ENCODE measurements around the gene TMEM41B. TPM values are rescaled to one million over a fixed set of nuclear protein-coding genes. Genes with fewer than 3 reads are reported as not detected.

TMEM41B gene
- total and polyA plus RNA-seq, 2 of the 4 experiments (the other 2 are of a cell fraction), result 20.8 to 21.5 TPM

DNA sequence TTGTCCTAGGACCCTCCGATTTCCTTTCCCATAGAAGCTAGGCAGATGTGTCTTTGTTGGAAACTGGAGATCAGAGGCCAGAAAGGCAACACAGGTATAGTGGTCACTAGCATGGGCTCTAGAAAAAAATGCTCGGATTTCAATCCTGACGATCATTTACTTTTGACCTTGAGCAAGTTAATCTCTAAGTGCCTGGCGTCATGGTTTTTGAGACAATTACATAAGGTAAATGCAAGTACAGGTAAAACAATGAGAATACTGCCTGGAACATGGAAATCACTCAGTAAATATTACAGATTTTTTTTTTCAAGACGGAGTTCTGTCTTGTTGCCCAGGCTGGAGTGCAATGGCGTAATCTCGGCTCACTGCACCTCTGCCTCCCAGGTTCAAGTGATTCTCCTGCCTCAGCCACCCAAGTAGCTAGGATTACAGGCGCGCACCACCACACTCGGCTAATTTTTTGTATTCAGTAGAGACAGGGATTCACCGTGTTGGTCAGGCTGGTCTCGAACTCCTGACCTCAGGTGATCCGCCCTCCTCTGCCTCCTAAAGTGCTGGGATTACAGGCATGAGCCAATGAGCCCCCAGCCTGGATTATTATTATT is 48.2 kb downstream of the TMEM41B start:
- no peak overlapping the region for H3K23ac ChIP-seq (ENCODE audit: low read depth, low read length)
- peaks cover 3 to 17% of the 10 kb centered on the region in 2 experiments; a peak in 3 of 4 replicates for H3K79me1 ChIP-seq (ENCODE audit: low read depth in 1 of 2, low read length in 2 of 2)
- H2AFZ ChIP-seq (replicated peaks; ENCODE audit: low read length, poor library complexity), result no peak overlapping the region
- no peak overlapping the region for H3K56ac ChIP-seq (ENCODE audit: extremely low read depth, insufficient read depth, low read length)
- H3K4me2 ChIP-seq (ENCODE audit: low read depth, low read length), result no peak overlapping the region
- peaks cover 7% of the 10 kb centered on the region for H3K4me1 ChIP-seq (ENCODE audit: control insufficient read depth, insufficient read depth, low read length)
- no peak overlapping the region for H2BK120ac ChIP-seq (ENCODE audit: low read depth, low read length)
- H2BK20ac ChIP-seq (ENCODE audit: low read depth, low read length), result no peak overlapping the region
- no peak overlapping the region for H3K27ac ChIP-seq (ENCODE audit: insufficient read depth, low read length)
- intact Hi-C loops (cut with micrococcal nuclease), result loop anchor here (10.0 kb wide), 1 partner anchor 239 kb away; no protein-coding TSS in a partner anchor
- H3K36me3 ChIP-seq (ENCODE audit: control insufficient read depth, insufficient read depth, low read length), result no peaks in the 10 kb centered on the region
- H4K5ac ChIP-seq (ENCODE audit: low read depth, low read length), result no peak overlapping the region
- no peak overlapping the region for H3K9ac ChIP-seq (ENCODE audit: low read depth, low read length)
- ChIA-PET CTCF (no interaction called here), POLR2A (ENCODE audit: unreplicated experiment) (no interaction called here)
- H4K20me1 ChIP-seq (ENCODE audit: insufficient read depth, low read length), result peaks cover 21% of the 10 kb centered on the region
- no peak overlapping the region for H3K4me3 ChIP-seq (ENCODE audit: insufficient read depth, low read depth, low read length)
- H3K27me3 ChIP-seq (ENCODE audit: control insufficient read depth, insufficient read depth, low read length), result no peaks in the 10 kb centered on the region
- H3K18ac ChIP-seq (ENCODE audit: low read depth, low read length), result no peak overlapping the region
- peaks cover 3% of the 10 kb centered on the region; the same call in 1 of the 2 replicates for H3K9me1 ChIP-seq (ENCODE audit: insufficient read depth, low read length)
- H3K4ac ChIP-seq (ENCODE audit: low read depth, low read length), result peak overlapping the region; percentile 81; the same call in 1 of the 2 replicates
- H2BK15ac ChIP-seq (ENCODE audit: low read depth, low read length), result no peak overlapping the region
- in situ Hi-C loops (cut with MboI; ENCODE audit: low sequenced_read_pairs), result no loop called here
- peak overlapping the region; percentile 11; the same call in 1 of the 2 replicates for H4K91ac ChIP-seq (ENCODE audit: insufficient read depth, low read depth, low read length)
- ATAC-seq (ENCODE audit: low read depth) (no peak), DNase-seq (no peak)
- H2BK5ac ChIP-seq (ENCODE audit: low read depth, low read length, poor library complexity, severe bottlenecking), result no peak overlapping the region
- TF ChIP-seq BHLHE40 (IDR thresholded peaks at IDR 0.05; ENCODE audit: low read depth, low read length) (no peak), MAZ (IDR thresholded peaks at IDR 0.05; ENCODE audit: borderline replicate concordance, low read depth, low read length) (no peak), NFE2L2 (IDR thresholded peaks at IDR 0.05; ENCODE audit: low read depth, low read length) (no peak), RFX5 (IDR thresholded peaks at IDR 0.05; ENCODE audit: low read depth, low read length) (no peak), POLR2A (IDR thresholded peaks at IDR 0.05; ENCODE audit: low read depth, low read length) (no peak), MAFK (IDR thresholded peaks at IDR 0.05; ENCODE audit: low read depth, low read length) (no peak), CEBPB (IDR thresholded peaks at IDR 0.05; ENCODE audit: low read depth, low read length) (no peak), FOS (IDR thresholded peaks at IDR 0.05; ENCODE audit: low read depth, low read length) (no peak), SMC3 (IDR thresholded peaks at IDR 0.05; ENCODE audit: low read depth, low read length) (no peak), CHD1 (IDR thresholded peaks at IDR 0.05; ENCODE audit: low read depth, low read length) (no peak), RCOR1 (IDR thresholded peaks at IDR 0.05; ENCODE audit: insufficient replicate concordance, low read length) (no peak), MXI1 (IDR thresholded peaks at IDR 0.05; ENCODE audit: borderline replicate concordance, low read depth, low read length) (no peak), RAD21 (IDR thresholded peaks at IDR 0.05; ENCODE audit: low read length) (no peak)
- TF ChIP-seq, protein P1, sequence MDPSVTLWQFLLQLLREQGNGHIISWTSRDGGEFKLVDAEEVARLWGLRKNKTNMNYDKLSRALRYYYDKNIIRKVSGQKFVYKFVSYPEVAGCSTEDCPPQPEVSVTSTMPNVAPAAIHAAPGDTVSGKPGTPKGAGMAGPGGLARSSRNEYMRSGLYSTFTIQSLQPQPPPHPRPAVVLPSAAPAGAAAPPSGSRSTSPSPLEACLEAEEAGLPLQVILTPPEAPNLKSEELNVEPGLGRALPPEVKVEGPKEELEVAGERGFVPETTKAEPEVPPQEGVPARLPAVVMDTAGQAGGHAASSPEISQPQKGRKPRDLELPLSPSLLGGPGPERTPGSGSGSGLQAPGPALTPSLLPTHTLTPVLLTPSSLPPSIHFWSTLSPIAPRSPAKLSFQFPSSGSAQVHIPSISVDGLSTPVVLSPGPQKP (IDR thresholded peaks at IDR 0.05; ENCODE audit: borderline replicate concordance, low read depth, low read length), result no peak
- TF ChIP-seq, protein P2, sequence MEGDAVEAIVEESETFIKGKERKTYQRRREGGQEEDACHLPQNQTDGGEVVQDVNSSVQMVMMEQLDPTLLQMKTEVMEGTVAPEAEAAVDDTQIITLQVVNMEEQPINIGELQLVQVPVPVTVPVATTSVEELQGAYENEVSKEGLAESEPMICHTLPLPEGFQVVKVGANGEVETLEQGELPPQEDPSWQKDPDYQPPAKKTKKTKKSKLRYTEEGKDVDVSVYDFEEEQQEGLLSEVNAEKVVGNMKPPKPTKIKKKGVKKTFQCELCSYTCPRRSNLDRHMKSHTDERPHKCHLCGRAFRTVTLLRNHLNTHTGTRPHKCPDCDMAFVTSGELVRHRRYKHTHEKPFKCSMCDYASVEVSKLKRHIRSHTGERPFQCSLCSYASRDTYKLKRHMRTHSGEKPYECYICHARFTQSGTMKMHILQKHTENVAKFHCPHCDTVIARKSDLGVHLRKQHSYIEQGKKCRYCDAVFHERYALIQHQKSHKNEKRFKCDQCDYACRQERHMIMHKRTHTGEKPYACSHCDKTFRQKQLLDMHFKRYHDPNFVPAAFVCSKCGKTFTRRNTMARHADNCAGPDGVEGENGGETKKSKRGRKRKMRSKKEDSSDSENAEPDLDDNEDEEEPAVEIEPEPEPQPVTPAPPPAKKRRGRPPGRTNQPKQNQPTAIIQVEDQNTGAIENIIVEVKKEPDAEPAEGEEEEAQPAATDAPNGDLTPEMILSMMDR (conservative IDR thresholded peaks at IDR 0.05; ENCODE audit: low read depth, low read length), result no peak
- TF ChIP-seq, protein P3, sequence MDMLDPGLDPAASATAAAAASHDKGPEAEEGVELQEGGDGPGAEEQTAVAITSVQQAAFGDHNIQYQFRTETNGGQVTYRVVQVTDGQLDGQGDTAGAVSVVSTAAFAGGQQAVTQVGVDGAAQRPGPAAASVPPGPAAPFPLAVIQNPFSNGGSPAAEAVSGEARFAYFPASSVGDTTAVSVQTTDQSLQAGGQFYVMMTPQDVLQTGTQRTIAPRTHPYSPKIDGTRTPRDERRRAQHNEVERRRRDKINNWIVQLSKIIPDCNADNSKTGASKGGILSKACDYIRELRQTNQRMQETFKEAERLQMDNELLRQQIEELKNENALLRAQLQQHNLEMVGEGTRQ (IDR thresholded peaks at IDR 0.05; ENCODE audit: low read depth, low read length), result no peak
- no peak overlapping the region for H2AK9ac ChIP-seq (replicated peaks; ENCODE audit: low read depth, low read length, poor library complexity)
- no peaks in the 10 kb centered on the region for H3K9me3 ChIP-seq (ENCODE audit: control insufficient read depth, insufficient read depth, low read length)
- H4K8ac ChIP-seq (ENCODE audit: low read depth in 2 of 2, low read length in 2 of 2), result peak overlapping the region in 1 of 2 experiments; percentile 96; a peak in 1 of 4 replicates
- dilution Hi-C loops (cut with HindIII; ENCODE audit: low sequenced_read_pairs, unreplicated experiment), result no loop called here
- peak overlapping the region; percentile 13; the same call in 1 of the 2 replicates for H2AK5ac ChIP-seq (ENCODE audit: low read depth, low read length)
- no TSS peak for BruUV-seq (replicated peaks)
- WGBS, 2 experiments (ENCODE audit: extremely low coverage in 2 of 2, insufficient read length in 1 of 2), result 80% methylated on average over 5 of the region's 13 CpGs; no CpG with 5 or more reads in 1 of the 2 experiments
- H3K14ac ChIP-seq (replicated peaks; ENCODE audit: low read depth, low read length), result no peak overlapping the region
